CD8-positive, alpha-beta memory T cell (primary cell): ENCODE data around the gene SYNPO2L. TPM values are rescaled to one million over a fixed set of nuclear protein-coding genes. Genes with fewer than 3 reads are reported as not detected.

ENCODE experiments used
- CTCF ChIA-PET: fragments of 350-600 bp; sonication (Branson Sonifier 250); formaldehyde crosslinking; loops from one replicate; lab custom pipeline; 2021; ENCODE audit warnings: antibody characterized with exemption; lab: Charles Lee
- POLR2A ChIA-PET: fragments of 350-600 bp; sonication (Branson Sonifier 250); formaldehyde crosslinking; loops from one replicate; lab custom pipeline; 2021; ENCODE audit warnings: antibody characterized with exemption; lab: Charles Lee
- DNase-seq, 5 donors: peaks; one replicate each; pipeline versions ENCODE4 v3.0.0 to v3.0.0-alpha.2; 2020 to 2022; ENCODE audit warnings: mixed read lengths in 1 of 5
- H3K27ac ChIP-seq: one replicate; pipeline ENCODE4 v1.7.0; 2013; ENCODE audit warnings: low read depth, mild to moderate bottlenecking, low read length, moderate library complexity
- H3K27me3 ChIP-seq: 2 replicates; pipeline ENCODE4 v1.7.0; 2013; ENCODE audit warnings: low read length, mild to moderate bottlenecking; ENCODE audit not compliant: insufficient read depth, poor library complexity, severe bottlenecking
- H3K36me3 ChIP-seq: 2 replicates; pipeline ENCODE4 v1.7.0; 2013; ENCODE audit warnings: mild to moderate bottlenecking, low read length, moderate library complexity; ENCODE audit not compliant: insufficient read depth
- H3K4me1 ChIP-seq: 2 replicates; pipeline ENCODE4 v1.7.0; 2013; ENCODE audit warnings: mild to moderate bottlenecking, low read length, moderate library complexity; ENCODE audit not compliant: insufficient read depth
- H3K4me3 ChIP-seq: 2 replicates; pipeline ENCODE4 v1.7.0; 2013; ENCODE audit warnings: mild to moderate bottlenecking, low read length
- H3K9me3 ChIP-seq: 2 replicates; pipeline ENCODE4 v1.7.0; 2013; ENCODE audit warnings: mild to moderate bottlenecking, low read length
- H3K27ac Mint-ChIP-seq, 8 donors: one replicate each; pipeline ENCODE4 v1.8.0; 2020 to 2021; ENCODE audit warnings: mixed read lengths in 8 of 8, mild to moderate bottlenecking in 6 of 8, inconsistent platforms in 3 of 8, moderate library complexity in 3 of 8
- H3K27me3 Mint-ChIP-seq, 2 donors: one replicate each; pipeline ENCODE4 v1.8.0; 2020 to 2021; ENCODE audit warnings: mixed read lengths in 2 of 2, mild to moderate bottlenecking in 1 of 2, moderate library complexity in 1 of 2
- H3K36me3 Mint-ChIP-seq, 3 donors: one replicate each; pipeline ENCODE4 v1.8.0; 2020 to 2021; ENCODE audit warnings: mixed read lengths in 3 of 3, inconsistent platforms in 1 of 3, mild to moderate bottlenecking in 1 of 3
- H3K4me1 Mint-ChIP-seq, 3 donors: one replicate each; pipeline ENCODE4 v1.8.0; 2020 to 2021; ENCODE audit warnings: mixed read lengths in 3 of 3, inconsistent platforms in 1 of 3, mild to moderate bottlenecking in 1 of 3
- H3K4me3 Mint-ChIP-seq, 7 donors: one replicate each; pipeline ENCODE4 v1.8.0; 2020 to 2021; ENCODE audit warnings: mixed read lengths in 7 of 7, mild to moderate bottlenecking in 6 of 7, moderate library complexity in 4 of 7, inconsistent platforms in 2 of 7
- H3K9me3 Mint-ChIP-seq, 5 donors: one replicate each; pipeline ENCODE4 v1.8.0; 2020 to 2022; ENCODE audit warnings: mixed read lengths in 5 of 5, mild to moderate bottlenecking in 3 of 5, moderate library complexity in 2 of 5, inconsistent platforms in 1 of 5
- polyA plus RNA-seq: library from polyadenylated mRNA; unstranded; fragments of 300-500 nt; fragmentation: Illumina TruSeq; gene quantifications from one replicate; pipeline ENCODE4 v1.2.3, GENCODE V29; 2021
- total RNA-seq, 2 experiments: library from RNA; stranded (reverse); gene quantifications; one replicate each; pipeline ENCODE4 v1.2.3, GENCODE V29; 2021

SYNPO2L gene
- total and polyA plus RNA-seq, 3 experiments from 2014 or later: not detected

DNA sequence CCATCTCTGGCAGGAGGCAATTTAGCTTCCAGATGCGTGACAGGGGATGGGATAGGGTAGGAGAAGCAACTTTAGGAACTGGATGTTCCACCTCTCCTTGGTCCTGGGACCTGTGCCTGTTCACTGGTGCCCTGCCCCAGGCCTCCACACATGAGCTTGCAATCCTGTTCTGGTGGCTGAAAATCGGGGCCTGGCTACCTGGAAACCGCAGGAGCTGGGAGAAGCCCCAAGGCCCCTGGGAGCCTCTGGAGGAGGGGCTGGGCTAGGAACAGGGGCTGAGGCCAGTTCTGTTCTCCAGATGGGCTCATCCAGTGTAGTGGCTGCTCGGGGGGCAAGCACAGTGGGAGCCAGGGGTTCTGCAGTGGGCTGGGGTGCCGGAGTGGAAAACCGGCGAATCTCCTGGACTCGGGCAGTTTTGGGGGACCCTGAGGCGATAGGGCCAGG, 9.2 kb downstream of the SYNPO2L start:
- POLR2A ChIA-PET: no interaction called here

DNA sequence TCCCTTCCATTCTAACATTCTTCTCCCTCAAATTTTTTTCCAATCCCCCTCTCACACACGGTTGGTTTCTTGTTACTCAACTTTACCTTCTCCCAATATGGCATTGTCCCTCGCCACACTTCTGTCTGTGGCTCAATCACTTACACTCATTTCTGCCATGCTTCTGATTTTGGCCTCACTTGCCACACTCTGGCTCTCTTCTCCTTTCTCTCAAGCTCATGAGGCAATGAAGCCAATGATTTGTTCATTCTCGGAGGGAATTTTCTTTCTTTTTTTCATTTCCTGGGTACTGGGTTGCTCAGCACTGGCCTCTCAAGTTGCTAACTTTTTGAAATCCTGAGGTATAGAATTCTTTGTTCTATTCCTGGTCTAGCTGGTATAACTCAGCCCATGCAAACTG, 10.6 kb downstream of the SYNPO2L start:
- Histone ChIP-seq H3K4me3 (no peak overlapping the region), H3K9me3 (no peaks in the 10 kb centered on the region), H3K36me3 (no peaks in the 10 kb centered on the region), H3K4me1 (no peaks in the 10 kb centered on the region), H3K27ac (no peak overlapping the region), H3K27me3 (no peaks in the 10 kb centered on the region)
- Mint-ChIP-seq H3K4me3 (no peak overlapping the region), H3K36me3 (peaks cover 0 to 2% (median 0%) of the 10 kb centered on the region in 3 donors), H3K4me1 (peaks cover 3 to 9% (median 6%) of the 10 kb centered on the region in 3 donors), H3K27ac (peak overlapping the region in 1 of 8 donors; percentile 8), H3K27me3 (peaks cover 9 to 20% of the 10 kb centered on the region in 2 donors), H3K9me3 (no peaks in the 10 kb centered on the region)
- no peak for DNase-seq
- ChIA-PET CTCF (interaction anchor here (1.4 to 11.6 kb wide), 6 partner anchors 13 to 143 kb away, joined by 3 to 150 read pairs (median 8); no protein-coding TSS in a partner anchor), POLR2A (no interaction called here)

More for the DNA sequence above, 9.2 kb downstream of the SYNPO2L start:
- Histone ChIP-seq H3K4me3 (no peak overlapping the region), H3K4me1 (no peaks in the 10 kb centered on the region), H3K36me3 (no peaks in the 10 kb centered on the region), H3K27me3 (no peaks in the 10 kb centered on the region), H3K9me3 (no peaks in the 10 kb centered on the region), H3K27ac (no peak overlapping the region)
- no peak overlapping the region for H3K27ac Mint-ChIP-seq
- peaks cover 3 to 9% (median 6%) of the 10 kb centered on the region in 3 donors for H3K4me1 Mint-ChIP-seq
- peak overlapping the region in 4 of 7 donors; percentile 8 to 68 (median 38) for H3K4me3 Mint-ChIP-seq
- CTCF ChIA-PET: interaction anchor here (0.7 to 11.6 kb wide), 2 partner anchors 96 to 117 kb away, joined by 3 to 150 read pairs; no protein-coding TSS in a partner anchor
- H3K27me3 Mint-ChIP-seq: peaks cover 9 to 13% of the 10 kb centered on the region in 2 donors
- no peak for DNase-seq
- peaks cover 0 to 2% (median 0%) of the 10 kb centered on the region in 3 donors for H3K36me3 Mint-ChIP-seq
- H3K9me3 Mint-ChIP-seq: no peaks in the 10 kb centered on the region

DNA sequence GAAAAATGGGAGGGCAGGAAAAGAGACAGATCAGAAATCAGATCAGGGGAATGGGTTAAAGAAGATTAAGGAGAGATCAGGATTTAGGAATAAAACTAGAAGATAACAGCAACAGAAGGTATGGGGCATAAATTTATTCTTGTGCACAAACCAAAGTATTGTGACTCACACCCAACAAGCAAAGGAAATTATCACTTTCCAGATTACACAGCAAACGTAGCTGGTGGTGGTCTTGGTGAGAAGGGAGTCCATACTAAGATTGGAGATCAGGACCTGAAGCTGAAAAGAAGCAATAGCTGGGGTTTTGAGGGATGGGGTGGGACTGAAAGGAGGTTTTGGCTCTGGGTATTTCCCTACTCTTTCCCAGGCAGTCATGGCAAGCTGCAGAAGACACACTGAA, 11.1 kb downstream of the SYNPO2L start:
- Mint-ChIP-seq H3K27me3 (peaks cover 9 to 20% of the 10 kb centered on the region in 2 donors), H3K9me3 (no peaks in the 10 kb centered on the region), H3K27ac (no peak overlapping the region), H3K4me3 (peak overlapping the region in 1 of 7 donors; percentile 3), H3K4me1 (peaks cover 3 to 9% (median 6%) of the 10 kb centered on the region in 3 donors), H3K36me3 (peaks cover 0 to 2% (median 0%) of the 10 kb centered on the region in 3 donors)
- no peak for DNase-seq
- no peaks in the 10 kb centered on the region for H3K9me3 ChIP-seq
- ChIA-PET POLR2A (no interaction called here), CTCF (interaction anchor here (0.9 to 11.6 kb wide), 10 partner anchors 13 to 142 kb away, joined by 3 to 150 read pairs (median 4); no protein-coding TSS in a partner anchor)
- no peak overlapping the region for H3K4me3 ChIP-seq
- H3K27ac ChIP-seq: no peak overlapping the region
- no peaks in the 10 kb centered on the region for H3K36me3 ChIP-seq
- H3K27me3 ChIP-seq: no peaks in the 10 kb centered on the region
- no peaks in the 10 kb centered on the region for H3K4me1 ChIP-seq

DNA sequence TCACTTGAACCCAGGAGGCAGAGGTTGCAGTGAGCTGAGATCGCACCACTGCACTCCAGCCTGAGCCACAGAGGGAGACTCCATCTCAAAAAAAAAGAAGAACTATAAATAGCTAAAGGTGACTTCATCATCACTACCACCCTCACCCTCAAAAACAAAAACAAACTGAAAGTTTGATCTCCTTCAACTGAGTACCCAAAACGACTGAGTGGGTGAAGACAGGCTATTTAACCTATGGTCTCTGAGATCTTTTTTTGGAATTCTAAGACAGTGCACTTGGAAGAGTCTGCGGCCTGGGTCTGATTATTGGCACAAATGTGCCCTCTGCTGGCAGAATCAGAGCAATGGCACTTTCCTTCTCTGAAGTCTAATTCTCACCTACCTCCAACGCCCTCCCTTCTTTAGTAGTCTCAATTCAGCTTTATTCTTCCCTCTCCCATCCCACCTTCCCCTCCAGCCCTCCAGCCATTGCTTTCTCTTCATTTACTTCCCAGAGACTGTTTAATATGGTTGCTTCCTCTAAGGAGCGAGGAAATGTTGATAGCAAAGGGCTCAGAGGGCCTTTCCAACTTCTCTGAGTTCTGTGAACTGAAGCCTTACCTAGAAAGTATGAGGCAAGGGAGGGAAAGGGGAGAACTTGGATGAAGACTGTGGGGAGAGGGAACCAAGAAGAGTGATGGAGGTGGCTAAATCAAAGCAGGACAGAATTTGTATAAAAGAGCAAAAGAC, 11.7 kb downstream of the SYNPO2L start:
- peak overlapping the region in 3 of 8 donors; percentile 26 to 53 (median 42) for H3K27ac Mint-ChIP-seq
- Histone ChIP-seq H3K4me1 (no peaks in the 10 kb centered on the region), H3K27me3 (no peaks in the 10 kb centered on the region), H3K27ac (no peak overlapping the region), H3K4me3 (no peak overlapping the region), H3K9me3 (no peaks in the 10 kb centered on the region), H3K36me3 (no peaks in the 10 kb centered on the region)
- H3K27me3 Mint-ChIP-seq: peaks cover 9 to 16% of the 10 kb centered on the region in 2 donors
- ChIA-PET POLR2A (no interaction called here), CTCF (interaction anchor here (0.7 to 11.6 kb wide), 15 partner anchors 12 to 381 kb away, joined by 3 to 150 read pairs (median 3); no protein-coding TSS in a partner anchor)
- peak; percentile 27 to 70 (median 54) for DNase-seq
- no peaks in the 10 kb centered on the region for H3K9me3 Mint-ChIP-seq
- H3K4me1 Mint-ChIP-seq: peaks cover 3 to 9% (median 6%) of the 10 kb centered on the region in 3 donors
- H3K36me3 Mint-ChIP-seq: peaks cover 0 to 2% (median 0%) of the 10 kb centered on the region in 3 donors
- H3K4me3 Mint-ChIP-seq: peak overlapping the region in 3 of 7 donors; percentile 3 to 59 (median 41)

DNA sequence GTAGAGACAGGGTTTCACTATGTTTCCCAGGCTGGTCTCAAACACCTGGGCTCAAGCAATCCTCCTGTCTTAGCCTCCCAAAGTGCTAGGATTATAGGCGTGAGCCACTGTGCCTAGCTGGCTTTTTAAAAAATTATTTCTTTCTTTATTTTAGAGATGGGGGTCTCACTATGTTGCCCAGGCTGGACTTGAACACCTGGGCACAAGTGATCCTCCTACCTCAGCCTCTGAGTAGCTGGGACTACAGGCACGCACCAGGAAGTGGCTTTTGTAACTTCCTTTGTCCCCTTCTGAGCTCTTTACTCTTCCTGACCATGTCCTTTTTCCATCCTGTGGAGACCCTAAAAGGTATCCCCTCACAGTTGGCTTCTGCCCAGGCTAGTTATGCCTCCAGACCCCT, 12.5 kb downstream of the SYNPO2L start:
- H3K27ac ChIP-seq: no peak overlapping the region
- Mint-ChIP-seq H3K4me3 (no peak overlapping the region), H3K36me3 (peaks cover 0 to 2% (median 0%) of the 10 kb centered on the region in 3 donors), H3K9me3 (no peaks in the 10 kb centered on the region), H3K27me3 (peaks cover 4 to 16% of the 10 kb centered on the region in 2 donors), H3K27ac (peak overlapping the region in 1 of 8 donors; percentile 47), H3K4me1 (peaks cover 3 to 9% (median 6%) of the 10 kb centered on the region in 3 donors)
- no peak overlapping the region for H3K4me3 ChIP-seq
- no peaks in the 10 kb centered on the region for H3K36me3 ChIP-seq
- no peaks in the 10 kb centered on the region for H3K27me3 ChIP-seq
- H3K9me3 ChIP-seq: no peaks in the 10 kb centered on the region
- no peaks in the 10 kb centered on the region for H3K4me1 ChIP-seq
- ChIA-PET CTCF (interaction anchor here (0.7 to 11.6 kb wide), 16 partner anchors 12 to 380 kb away, joined by 3 to 150 read pairs (median 3); no protein-coding TSS in a partner anchor), POLR2A (no interaction called here)
- no peak for DNase-seq

DNA sequence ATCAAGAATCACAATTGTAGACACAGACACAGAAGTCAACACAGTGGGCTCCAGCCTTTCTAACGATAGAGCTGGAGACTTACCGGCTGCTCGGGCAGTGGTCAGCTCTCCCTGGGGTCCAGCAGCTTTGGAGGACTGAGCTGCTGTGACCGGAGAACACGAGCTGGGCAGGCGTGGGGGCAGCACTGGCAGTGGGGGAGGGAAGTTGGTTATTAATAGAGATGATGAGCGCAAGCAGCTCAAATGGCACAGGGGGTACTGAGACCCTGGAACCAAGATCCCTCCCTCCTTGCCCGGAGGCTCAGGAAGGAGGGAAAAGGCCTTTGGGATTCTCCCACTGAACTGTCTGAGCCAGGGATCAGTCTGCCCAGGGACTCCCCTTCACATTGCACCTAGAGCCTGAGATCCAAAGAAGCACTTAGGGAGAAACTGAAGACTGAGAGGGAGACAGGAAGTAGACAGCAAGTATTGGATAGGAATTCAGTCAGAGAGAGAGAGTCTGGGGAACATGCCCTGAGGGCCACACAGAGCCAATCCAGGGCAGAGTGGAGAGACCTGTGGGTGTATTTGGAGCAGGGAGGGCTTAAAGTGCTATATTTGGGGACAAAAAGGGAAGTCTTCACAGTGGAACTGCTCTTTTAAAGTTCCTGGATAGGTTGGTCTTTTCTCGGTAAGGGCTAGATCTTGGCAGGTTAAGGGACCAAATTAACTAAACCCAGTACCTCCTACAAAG, 14.3 kb downstream of the SYNPO2L start, which contains the start of gene MYOZ1:
Gene MYOZ1 (minus strand): TSS at position 147 of the 733 bp plus-strand sequence. CDS start 1,457 bp downstream, outside the sequence.
- Mint-ChIP-seq H3K27ac (no peak within 1 kb of the TSS), H3K4me1 (peaks cover 3 to 9% (median 6%) of the 10 kb centered on the region in 3 donors), H3K27me3 (peaks cover 4 to 16% of the 10 kb centered on the region in 2 donors), H3K9me3 (no peaks in the 10 kb centered on the region), H3K4me3 (no peak within 1 kb of the TSS), H3K36me3 (peaks cover 0 to 2% (median 0%) of the 10 kb centered on the region in 3 donors)
- no peaks in the 10 kb centered on the region for H3K36me3 ChIP-seq
- no peaks in the 10 kb centered on the region for H3K9me3 ChIP-seq
- no peaks in the 10 kb centered on the region for H3K4me1 ChIP-seq
- no peak for DNase-seq
- no peak within 1 kb of the TSS for H3K4me3 ChIP-seq
- no peaks in the 10 kb centered on the region for H3K27me3 ChIP-seq
- H3K27ac ChIP-seq: no peak within 1 kb of the TSS
- CTCF ChIA-PET: interaction anchor here (11.6 kb wide), 1 partner anchor 112 kb away, joined by 150 read pairs; no protein-coding TSS in a partner anchor
- POLR2A ChIA-PET: no interaction called here

DNA sequence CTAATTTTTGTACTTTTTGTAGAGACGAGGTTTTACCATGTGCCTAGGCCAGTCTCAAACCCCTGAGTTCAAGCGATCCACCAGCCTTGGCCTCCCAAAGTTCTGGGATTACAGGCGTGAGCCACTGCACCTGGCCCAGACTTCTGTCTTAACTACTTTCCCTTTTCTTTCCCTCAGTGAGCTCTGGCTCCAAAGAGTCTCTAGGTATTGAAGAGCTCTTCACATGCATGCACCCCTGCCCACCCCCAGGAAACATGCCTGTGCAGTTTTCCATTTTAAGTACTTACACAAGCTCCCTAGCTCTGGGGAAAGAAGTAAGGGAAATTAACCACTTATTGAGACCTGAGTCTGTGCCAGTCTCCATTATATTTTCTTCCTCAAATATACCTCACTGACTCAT, 16.5 kb downstream of the SYNPO2L start:
- no peaks in the 10 kb centered on the region for H3K9me3 Mint-ChIP-seq
- DNase-seq: no peak
- peaks cover 3 to 7% (median 5%) of the 10 kb centered on the region in 3 donors for H3K4me1 Mint-ChIP-seq
- H3K4me3 Mint-ChIP-seq: no peak overlapping the region
- no peaks in the 10 kb centered on the region for H3K27me3 ChIP-seq
- POLR2A ChIA-PET: no interaction called here
- H3K27ac ChIP-seq: no peak overlapping the region
- peaks cover 3 to 16% of the 10 kb centered on the region in 2 donors for H3K27me3 Mint-ChIP-seq
- H3K4me1 ChIP-seq: no peaks in the 10 kb centered on the region
- no peaks in the 10 kb centered on the region for H3K9me3 ChIP-seq
- H3K36me3 Mint-ChIP-seq: no peaks in the 10 kb centered on the region
- H3K27ac Mint-ChIP-seq: no peak overlapping the region
- CTCF ChIA-PET: interaction anchor here (11.6 kb wide), 1 partner anchor 110 kb away, joined by 150 read pairs; no protein-coding TSS in a partner anchor
- no peaks in the 10 kb centered on the region for H3K36me3 ChIP-seq
- H3K4me3 ChIP-seq: no peak overlapping the region
